T-helper 1 cell treated with Interleukin-12 subunit alpha and Interleukin-12 subunit beta and Interleukin-4 antibody, amounts not matched to agents 30 μg/mL and 1 μg/mL, for 36 hours (primary cell): ENCODE measurements around the gene KANSL3.

ENCODE experiments used
- H3K27ac Mint-ChIP-seq: one replicate; pipeline ENCODE4 v1.8.0; 2021; ENCODE audit warnings: mild to moderate bottlenecking, mixed read lengths
- H3K27me3 Mint-ChIP-seq: one replicate; pipeline ENCODE4 v1.8.0; 2021; ENCODE audit warnings: low read depth, mixed read lengths
- H3K36me3 Mint-ChIP-seq: one replicate; pipeline ENCODE4 v1.8.0; 2021; ENCODE audit warnings: low read depth, mixed read lengths
- H3K4me1 Mint-ChIP-seq: one replicate; pipeline ENCODE4 v1.8.0; 2021; ENCODE audit warnings: low read depth, mixed read lengths
- H3K4me3 Mint-ChIP-seq: one replicate; pipeline ENCODE4 v1.8.0; 2021; ENCODE audit warnings: mild to moderate bottlenecking, moderate library complexity, mixed read lengths
- H3K9me3 Mint-ChIP-seq: one replicate; pipeline ENCODE4 v1.8.0; 2021; ENCODE audit warnings: mixed read lengths

The KANSL3 gene

DNA sequence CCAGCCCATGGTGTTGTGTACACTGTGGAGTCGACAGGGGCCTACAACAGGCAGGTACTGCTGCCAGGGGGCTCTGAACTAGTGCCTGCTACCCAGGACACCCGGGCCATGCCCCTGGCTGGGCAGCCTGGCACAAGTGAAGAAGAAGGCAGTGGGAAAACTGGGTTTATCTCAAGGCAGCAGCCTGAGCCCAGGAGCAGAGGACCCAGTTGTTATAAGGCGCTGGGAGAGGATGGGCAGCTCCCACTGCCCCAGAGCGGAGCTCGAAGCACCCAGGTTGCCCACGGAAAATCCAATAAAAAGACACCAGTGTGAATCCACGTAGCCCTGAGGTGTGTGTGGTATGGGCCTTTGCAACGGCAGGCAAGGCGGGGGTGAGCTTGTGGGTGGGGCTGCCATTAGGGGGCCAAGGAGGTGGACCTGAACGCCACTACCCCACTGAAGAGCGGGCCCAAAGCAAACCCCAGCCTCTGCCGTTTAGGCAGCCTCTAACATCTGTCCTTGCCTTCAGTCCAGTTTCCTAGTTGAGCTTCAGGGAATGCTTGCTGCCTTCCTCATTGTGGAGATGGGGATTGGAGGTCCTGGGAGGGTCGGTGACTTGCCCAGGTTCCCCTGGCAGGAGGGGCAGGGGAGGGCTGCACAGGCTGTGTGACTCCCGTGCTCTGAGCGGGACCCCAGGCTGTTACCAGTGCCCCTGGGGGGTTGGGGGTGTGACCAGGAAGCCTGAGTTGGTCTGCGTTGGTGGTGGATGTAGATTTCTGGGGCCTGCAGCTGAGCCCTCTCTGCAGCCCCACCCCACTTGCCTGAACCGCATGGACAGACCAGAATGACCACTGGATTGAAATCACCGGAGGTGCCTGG, 85.6 kb downstream of the KANSL3 start:
- Mint-ChIP-seq H3K4me1 (peaks cover 19% of the 10 kb centered on the region), H3K27ac (peak overlapping the region; percentile 15), H3K4me3 (no peak overlapping the region)

DNA sequence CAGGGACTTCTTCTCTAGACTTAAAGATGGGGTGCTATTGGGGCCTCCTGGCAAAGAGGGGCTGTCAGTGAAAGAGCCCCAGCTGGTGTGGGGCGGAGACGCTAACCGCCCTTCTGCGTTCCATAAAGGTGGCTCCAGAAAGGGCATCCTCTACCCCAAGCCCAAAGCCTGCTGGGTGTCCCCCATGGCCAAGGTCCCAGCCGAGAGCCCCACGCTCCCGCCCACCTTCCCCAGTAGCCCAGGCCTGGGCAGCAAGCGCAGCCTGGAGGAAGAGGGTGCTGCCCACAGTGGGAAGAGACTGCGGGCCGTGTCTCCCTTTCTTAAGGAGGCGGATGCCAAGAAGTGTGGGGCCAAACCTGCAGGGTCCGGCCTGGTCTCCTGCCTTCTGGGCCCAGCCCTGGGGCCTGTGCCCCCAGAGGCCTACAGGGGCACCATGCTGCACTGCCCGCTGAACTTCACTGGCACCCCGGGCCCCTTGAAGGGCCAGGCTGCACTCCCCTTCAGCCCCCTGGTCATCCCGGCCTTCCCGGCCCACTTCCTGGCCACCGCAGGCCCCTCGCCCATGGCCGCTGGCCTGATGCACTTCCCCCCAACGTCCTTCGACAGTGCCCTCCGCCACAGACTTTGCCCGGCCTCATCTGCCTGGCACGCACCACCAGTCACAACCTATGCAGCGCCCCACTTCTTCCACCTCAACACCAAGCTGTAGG, 86.4 kb downstream of the KANSL3 start:
- Mint-ChIP-seq H3K27me3 (no peaks in the 10 kb centered on the region), H3K4me3 (no peak overlapping the region), H3K27ac (peak overlapping the region; percentile 15), H3K36me3 (peaks cover 23% of the 10 kb centered on the region), H3K4me1 (peaks cover 22% of the 10 kb centered on the region), H3K9me3 (no peaks in the 10 kb centered on the region)

More for the DNA sequence above, 85.6 kb downstream of the KANSL3 start:
- Mint-ChIP-seq H3K36me3 (peaks cover 17% of the 10 kb centered on the region), H3K9me3 (no peaks in the 10 kb centered on the region), H3K27me3 (no peaks in the 10 kb centered on the region)

DNA sequence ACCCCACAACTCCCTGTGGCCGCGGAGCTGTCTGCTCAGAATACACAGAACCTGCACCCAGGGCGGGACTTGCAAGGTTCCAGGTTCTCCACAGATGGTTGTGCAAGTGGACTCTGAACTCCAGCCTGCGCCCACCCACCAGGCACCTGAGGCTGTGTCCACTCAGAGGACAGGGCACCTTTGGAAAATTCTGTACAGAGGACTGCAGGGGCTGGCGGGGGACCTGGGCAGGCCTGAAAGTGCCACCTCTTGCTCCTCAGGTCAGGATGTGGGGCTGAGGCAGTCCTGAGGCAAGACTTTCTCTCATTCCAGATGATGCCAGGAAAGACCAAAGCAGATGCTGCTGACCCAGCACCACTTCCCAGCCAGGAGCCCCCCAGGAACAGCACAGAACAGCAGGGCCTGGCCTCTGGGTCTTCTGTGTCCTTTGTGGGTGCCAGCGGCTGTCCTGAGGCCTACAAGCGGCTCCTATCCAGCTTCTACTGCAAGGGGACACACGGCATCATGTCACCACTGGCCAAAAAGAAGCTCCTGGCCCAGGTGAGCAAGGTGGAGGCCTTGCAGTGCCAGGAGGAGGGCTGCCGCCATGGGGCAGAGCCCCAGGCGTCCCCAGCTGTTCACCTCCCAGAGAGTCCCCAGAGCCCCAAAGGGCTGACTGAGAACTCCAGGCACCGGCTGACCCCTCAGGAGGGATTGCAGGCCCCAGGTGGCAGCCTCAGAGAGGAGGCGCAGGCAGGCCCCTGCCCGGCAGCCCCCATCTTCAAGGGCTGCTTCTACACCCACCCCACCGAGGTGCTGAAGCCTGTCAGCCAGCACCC, 87.1 kb downstream of the KANSL3 start:
- no peaks in the 10 kb centered on the region for H3K9me3 Mint-ChIP-seq
- H3K36me3 Mint-ChIP-seq: peaks cover 29% of the 10 kb centered on the region
- H3K4me1 Mint-ChIP-seq: peaks cover 28% of the 10 kb centered on the region
- no peak overlapping the region for H3K27ac Mint-ChIP-seq
- H3K4me3 Mint-ChIP-seq: no peak overlapping the region
- no peaks in the 10 kb centered on the region for H3K27me3 Mint-ChIP-seq

DNA sequence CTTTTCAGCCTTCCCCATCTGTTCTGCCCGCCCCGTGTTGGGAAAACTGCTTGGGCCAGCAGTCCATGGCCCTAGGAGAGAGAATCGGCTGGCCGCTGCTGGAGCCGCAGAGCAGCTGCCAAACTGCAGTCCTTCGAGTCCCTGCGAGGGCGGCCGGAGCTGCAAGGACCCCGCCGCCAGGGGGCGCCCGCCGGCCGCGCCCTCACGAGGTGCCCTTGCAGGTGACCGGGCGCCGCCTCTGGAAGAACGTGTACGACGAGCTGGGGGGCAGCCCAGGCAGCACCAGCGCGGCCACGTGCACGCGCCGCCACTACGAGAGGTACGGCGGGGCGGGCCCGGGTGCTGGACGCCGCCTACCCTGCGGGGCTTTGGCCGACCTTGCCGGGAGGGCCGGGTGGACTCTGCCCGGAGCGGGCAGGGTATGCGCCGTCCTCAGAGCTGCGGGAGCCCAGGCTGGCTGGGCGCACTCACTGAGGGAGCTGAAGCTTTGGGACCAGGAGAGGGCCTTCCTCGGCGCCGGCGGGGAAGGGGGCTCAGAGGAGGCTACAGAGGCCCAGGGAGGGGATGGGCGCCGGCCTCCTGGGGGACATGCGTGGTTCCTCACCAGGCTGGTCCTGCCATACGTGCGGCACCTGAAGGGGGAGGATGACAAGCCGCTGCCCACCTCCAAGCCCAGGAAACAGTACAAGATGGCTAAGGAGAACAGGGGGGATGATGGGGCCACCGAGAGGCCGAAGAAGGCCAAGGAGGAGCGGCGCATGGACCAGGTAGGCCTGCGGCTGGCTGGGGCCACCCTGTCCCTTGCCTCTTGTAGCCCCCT, 87.9 kb downstream of the KANSL3 start:
- Mint-ChIP-seq H3K36me3 (peaks cover 35% of the 10 kb centered on the region), H3K4me1 (peaks cover 34% of the 10 kb centered on the region), H3K4me3 (no peak overlapping the region), H3K27me3 (no peaks in the 10 kb centered on the region), H3K27ac (no peak overlapping the region), H3K9me3 (no peaks in the 10 kb centered on the region)

DNA sequence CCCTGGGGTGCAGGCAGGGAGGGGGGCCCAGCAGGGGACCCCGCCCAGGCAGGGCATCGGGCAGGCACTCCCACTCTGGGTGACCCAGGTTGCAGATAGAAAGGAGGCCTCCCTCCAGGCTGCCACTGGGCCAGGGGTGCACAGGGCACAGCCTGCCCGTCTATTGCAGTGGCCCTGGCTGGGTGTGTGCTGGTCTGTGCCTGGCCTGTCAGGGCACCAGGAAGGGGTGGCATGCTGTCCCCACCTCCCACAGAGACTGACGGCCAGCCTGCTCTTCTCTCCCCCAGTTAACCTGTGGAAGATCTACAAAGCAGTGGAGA, 88.7 kb downstream of the KANSL3 start:
- Mint-ChIP-seq H3K9me3 (no peaks in the 10 kb centered on the region), H3K27me3 (no peaks in the 10 kb centered on the region), H3K27ac (no peak overlapping the region), H3K4me3 (no peak overlapping the region), H3K4me1 (peaks cover 36% of the 10 kb centered on the region), H3K36me3 (peaks cover 40% of the 10 kb centered on the region)

DNA sequence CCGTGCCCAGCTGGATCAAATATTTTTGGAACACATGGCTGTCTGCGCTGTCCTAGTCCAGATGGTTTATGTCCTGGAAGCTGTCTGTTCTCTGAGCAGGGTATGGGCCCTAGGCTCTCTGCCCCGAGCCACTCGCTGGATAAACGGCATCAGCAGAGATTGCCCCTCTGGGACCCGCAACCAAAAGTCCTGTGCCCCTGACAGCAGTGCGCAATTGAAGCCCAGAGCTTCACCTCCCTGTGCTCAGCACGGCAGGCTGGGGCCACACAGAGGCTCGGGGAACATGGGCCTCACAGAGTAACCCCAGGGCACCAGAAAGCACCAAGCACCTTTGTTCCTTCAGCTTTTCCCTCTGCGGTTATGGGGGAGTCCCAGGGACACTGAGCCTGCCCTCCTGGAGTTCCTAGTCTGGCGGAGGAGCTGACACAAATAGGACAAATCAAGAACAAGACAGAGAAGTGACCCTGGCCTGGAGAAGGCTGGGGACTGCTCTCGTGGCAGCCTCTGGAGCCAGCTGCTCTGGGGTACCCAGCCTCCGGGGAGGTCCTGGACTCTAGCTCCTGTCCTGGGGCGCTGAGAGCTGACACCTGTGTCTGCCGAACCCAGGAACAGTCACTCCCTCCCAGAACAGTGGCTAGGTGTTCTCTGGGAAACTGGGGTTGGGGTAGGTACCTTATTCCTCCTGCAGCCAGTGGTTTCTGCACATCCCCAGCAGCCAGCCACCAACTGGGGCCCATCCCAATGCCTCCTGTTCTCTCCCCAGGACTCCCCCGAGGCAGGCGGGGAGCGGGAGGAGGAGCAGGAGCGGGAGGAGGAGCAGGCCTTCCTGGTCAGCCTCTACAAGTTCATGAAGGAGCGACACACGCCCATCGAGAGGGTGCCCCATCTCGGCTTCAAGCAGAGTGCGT, 89.3 kb downstream of the KANSL3 start:
- Mint-ChIP-seq H3K27me3 (no peaks in the 10 kb centered on the region), H3K9me3 (no peaks in the 10 kb centered on the region), H3K4me1 (peaks cover 42% of the 10 kb centered on the region), H3K27ac (no peak overlapping the region), H3K36me3 (peaks cover 47% of the 10 kb centered on the region), H3K4me3 (no peak overlapping the region)

DNA sequence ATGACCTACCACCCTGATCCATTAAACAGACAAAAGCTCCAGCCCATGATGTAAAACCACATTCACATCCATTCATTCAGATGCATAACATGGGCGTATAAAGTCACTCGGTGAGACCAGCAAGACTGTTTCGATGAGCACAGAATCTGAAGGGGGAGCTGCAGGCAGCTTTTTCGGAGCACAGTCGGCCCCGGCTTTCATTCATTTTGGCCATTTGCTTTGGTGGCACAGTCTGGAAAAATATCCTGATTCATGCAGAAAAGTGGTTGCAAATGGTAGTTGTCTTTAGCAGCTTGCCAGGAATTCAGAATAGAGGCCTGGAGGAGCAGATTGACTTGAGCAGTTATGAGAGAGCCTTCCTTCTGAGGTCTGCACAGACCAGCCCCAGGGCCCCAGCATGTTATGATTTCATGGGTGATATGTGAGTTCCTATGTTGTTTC, 90.4 kb downstream of the KANSL3 start:
- Mint-ChIP-seq H3K4me1 (peaks cover 44% of the 10 kb centered on the region), H3K36me3 (peaks cover 54% of the 10 kb centered on the region), H3K4me3 (peak overlapping the region; percentile 61), H3K9me3 (no peaks in the 10 kb centered on the region), H3K27me3 (no peaks in the 10 kb centered on the region), H3K27ac (no peak overlapping the region)

DNA sequence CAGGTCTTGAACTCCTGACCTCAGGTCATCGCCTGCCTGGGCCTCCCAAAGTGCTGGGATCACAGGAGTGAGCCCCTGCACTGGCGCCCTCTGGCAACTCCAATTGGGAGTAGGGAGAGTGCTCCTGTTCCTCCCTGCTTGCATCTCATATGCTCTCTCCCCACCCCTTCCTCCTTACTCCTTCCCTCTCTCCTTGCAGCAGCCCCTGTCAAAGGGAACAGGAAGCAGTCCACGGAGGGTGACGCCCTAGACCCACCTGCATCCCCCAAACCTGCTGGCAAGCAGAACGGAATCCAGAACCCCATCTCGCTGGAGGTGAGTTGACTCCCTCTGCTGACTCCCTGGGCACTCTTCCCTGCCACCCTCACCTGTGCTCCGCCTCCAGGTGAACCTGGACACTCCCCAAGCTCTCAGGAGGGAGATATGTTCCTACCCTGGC, 90.9 kb downstream of the KANSL3 start:
- Mint-ChIP-seq H3K4me3 (peak overlapping the region; percentile 61), H3K27ac (no peak overlapping the region), H3K36me3 (peaks cover 58% of the 10 kb centered on the region), H3K4me1 (peaks cover 47% of the 10 kb centered on the region), H3K9me3 (no peaks in the 10 kb centered on the region), H3K27me3 (no peaks in the 10 kb centered on the region)

DNA sequence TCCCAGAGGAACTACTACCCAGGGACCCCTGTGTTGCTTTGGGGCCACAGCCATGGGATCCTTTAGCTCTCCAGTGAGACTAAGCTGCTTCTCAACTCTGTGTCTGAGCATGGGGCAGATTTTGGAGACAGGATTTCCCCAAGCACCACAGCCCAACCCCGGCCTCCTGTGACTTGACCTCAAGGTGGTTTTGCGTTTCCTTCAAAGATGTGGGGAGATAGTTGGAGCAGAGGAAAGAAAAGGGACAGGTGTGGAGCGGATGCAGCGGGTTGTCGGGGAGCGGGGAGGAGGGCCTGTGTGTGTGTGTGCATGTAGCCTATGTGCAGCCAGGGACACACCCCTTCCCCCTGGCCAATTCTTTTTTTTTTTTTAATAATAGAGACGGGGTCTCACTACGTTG, 91.3 kb downstream of the KANSL3 start:
- no peaks in the 10 kb centered on the region for H3K9me3 Mint-ChIP-seq
- H3K27ac Mint-ChIP-seq: peak overlapping the region; percentile 46
- peak overlapping the region; percentile 25 for H3K4me3 Mint-ChIP-seq
- H3K36me3 Mint-ChIP-seq: peaks cover 58% of the 10 kb centered on the region
- H3K27me3 Mint-ChIP-seq: no peaks in the 10 kb centered on the region
- peaks cover 49% of the 10 kb centered on the region for H3K4me1 Mint-ChIP-seq

DNA sequence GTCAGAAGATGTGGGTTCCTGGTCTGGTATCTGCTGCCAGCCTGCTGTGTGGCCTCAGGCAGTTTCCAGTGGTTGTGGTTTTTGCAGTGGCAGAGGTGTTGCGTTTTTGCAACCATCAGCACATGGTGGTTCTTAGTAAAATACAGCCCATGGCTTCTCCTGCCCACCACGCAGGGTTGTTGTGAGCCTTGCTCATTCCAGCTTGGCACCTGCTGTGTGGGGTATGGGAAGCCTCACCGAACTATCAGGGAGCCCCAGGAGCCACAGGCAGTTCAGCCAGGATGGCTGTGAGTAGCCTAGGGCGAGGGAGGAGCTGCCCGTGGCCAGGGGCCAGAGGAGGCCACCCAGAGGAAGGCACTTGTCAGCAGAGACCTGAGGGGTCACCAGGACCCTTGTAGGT, 91.8 kb downstream of the KANSL3 start:
- H3K9me3 Mint-ChIP-seq: no peaks in the 10 kb centered on the region
- peak overlapping the region; percentile 63 for H3K4me3 Mint-ChIP-seq
- H3K4me1 Mint-ChIP-seq: peaks cover 52% of the 10 kb centered on the region
- peaks cover 63% of the 10 kb centered on the region for H3K36me3 Mint-ChIP-seq
- H3K27ac Mint-ChIP-seq: peak overlapping the region; percentile 84
- no peaks in the 10 kb centered on the region for H3K27me3 Mint-ChIP-seq
